Measurements from ENCODE around the gene MMEL1.
"Not testable (repeated sequence)": the region's sequence is repeated elsewhere in the genome, so short reads cannot be mapped to it uniquely, and the experiment has no call there.

Gene MMEL1

GRCh38 chr1:2557482-2558400 is 75.1 kb downstream of the MMEL1 start:
- DNase-seq (ENCODE audit: low read depth in 2 of 2): no peak

GRCh38 chr1:2556678-2557481 is 75.9 kb downstream of the MMEL1 start:
- DNase-seq (ENCODE audit: low read depth in 2 of 2): no peak

GRCh38 chr1:2556277-2556677 is 76.5 kb downstream of the MMEL1 start, which contains the start of gene TNFRSF14:
Gene TNFRSF14, plus strand, starts transcription at chr1:2556371. Its CDS starts 294 bp downstream, at chr1:2556665.
- peak in 1 of 2 donors; percentile 64 for DNase-seq (ENCODE audit: low read depth in 2 of 2)

GRCh38 chr1:2555634-2556276 is 77.1 kb downstream of the MMEL1 start:
- no peak for DNase-seq (ENCODE audit: low read depth in 2 of 2)

- DNase-seq (ENCODE audit: low read depth in 2 of 2): no peak
Observed at GRCh38 chr1:2554621-2555387, 78.0 kb downstream of the MMEL1 start.

- DNase-seq (ENCODE audit: low read depth in 2 of 2): no peak
Observed at GRCh38 chr1:2553871-2554620, 78.8 kb downstream of the MMEL1 start.

- DNase-seq (ENCODE audit: low read depth in 2 of 2): not testable (repeated sequence)
Observed at GRCh38 chr1:2553076-2553475, 79.7 kb downstream of the MMEL1 start.

- DNase-seq (ENCODE audit: low read depth in 2 of 2): no peak
Observed at GRCh38 chr1:2552189-2552588, 80.6 kb downstream of the MMEL1 start.

GRCh38 chr1:2551544-2551943 is 81.3 kb downstream of the MMEL1 start:
- not testable (repeated sequence) for DNase-seq (ENCODE audit: low read depth in 2 of 2)

- DNase-seq (ENCODE audit: low read depth in 2 of 2): not testable (repeated sequence)
Observed at GRCh38 chr1:2550309-2550861, 82.4 kb downstream of the MMEL1 start.

- not testable (repeated sequence) for DNase-seq (ENCODE audit: low read depth in 2 of 2)
Observed at GRCh38 chr1:2549367-2550029, 83.3 kb downstream of the MMEL1 start.

GRCh38 chr1:2548068-2548589 is 84.7 kb downstream of the MMEL1 start:
- peak in 1 of 2 donors; percentile 71 for DNase-seq (ENCODE audit: low read depth in 2 of 2)

- no peak for DNase-seq (ENCODE audit: low read depth in 2 of 2)
Observed at GRCh38 chr1:2547210-2548067, 85.4 kb downstream of the MMEL1 start.

GRCh38 chr1:2546515-2547209 is 86.2 kb downstream of the MMEL1 start:
- peak; percentile 53 to 70 for DNase-seq (ENCODE audit: low read depth in 2 of 2)

GRCh38 chr1:2545754-2546514 is 86.9 kb downstream of the MMEL1 start:
- DNase-seq (ENCODE audit: low read depth in 2 of 2): peak; percentile 77 to 80

GRCh38 chr1:2544875-2545640 is 87.8 kb downstream of the MMEL1 start:
- DNase-seq (ENCODE audit: low read depth in 2 of 2): no peak
